ENCODE measurements around the gene KRT35.

KRT35 gene

GRCh38 chr17:41486316-41486715 lies 5.4 kb upstream of the KRT35 start:
- no peak for DNase-seq

- DNase-seq, result no peak
Observed at GRCh38 chr17:41484920-41485904, 4.3 kb upstream of the KRT35 start.

- DNase-seq, result no peak
Observed at GRCh38 chr17:41483991-41484826, 3.3 kb upstream of the KRT35 start.

- DNase-seq, result no peak
Observed at GRCh38 chr17:41483531-41483930, 2.6 kb upstream of the KRT35 start.

GRCh38 chr17:41480581-41480980 lies 370 bp downstream of the KRT35 start:
- no peak for DNase-seq

GRCh38 chr17:41480136-41480535 lies 815 bp downstream of the KRT35 start:
- no peak for DNase-seq

GRCh38 chr17:41478237-41478636 lies 2.7 kb downstream of the KRT35 start:
- no peak for DNase-seq

GRCh38 chr17:41476866-41477815 lies 3.8 kb downstream of the KRT35 start:
- no peak for DNase-seq

- DNase-seq, result no peak
Observed at GRCh38 chr17:41475421-41475820, 5.5 kb downstream of the KRT35 start.

- DNase-seq, result no peak
Observed at GRCh38 chr17:41474863-41475262, 6.1 kb downstream of the KRT35 start.

GRCh38 chr17:41468346-41468745 lies 12.6 kb downstream of the KRT35 start:
- no peak for DNase-seq

GRCh38 chr17:41467561-41467960 lies 13.4 kb downstream of the KRT35 start:
- DNase-seq, result no peak

- no peak for DNase-seq
Observed at GRCh38 chr17:41466988-41467387, 14.0 kb downstream of the KRT35 start, which contains the start of gene KRT32. TSS of gene KRT32 (minus strand) at chr17:41467386. CDS start at chr17:41467325, 61 bp downstream.

GRCh38 chr17:41464682-41465081 lies 16.3 kb downstream of the KRT35 start:
- no peak for DNase-seq

GRCh38 chr17:41464173-41464572 lies 16.8 kb downstream of the KRT35 start:
- DNase-seq, result no peak

- DNase-seq, result no peak
Observed at GRCh38 chr17:41463746-41464145, 17.2 kb downstream of the KRT35 start.

GRCh38 chr17:41462705-41463104 lies 18.2 kb downstream of the KRT35 start:
- DNase-seq, result no peak

GRCh38 chr17:41457676-41458075 lies 23.3 kb downstream of the KRT35 start:
- DNase-seq, result no peak

GRCh38 chr17:41456204-41456603 lies 24.7 kb downstream of the KRT35 start:
- no peak for DNase-seq

- DNase-seq, result no peak
Observed at GRCh38 chr17:41455236-41455635, 25.7 kb downstream of the KRT35 start.

- DNase-seq, result no peak
Observed at GRCh38 chr17:41453066-41453465, 27.9 kb downstream of the KRT35 start.

- DNase-seq, result no peak
Observed at GRCh38 chr17:41452281-41452680, 28.7 kb downstream of the KRT35 start.

Data from SHP77 treated with DMSO at 0.1 percent for 48 hours (cell line).